HepG2 (cell line): ENCODE results near the gene SEMA4A. TPM values are rescaled to one million over a fixed set of nuclear protein-coding genes. Genes with fewer than 3 reads are reported as not detected.
A peak's percentile ranks its signal among the peaks of the same experiment; 100 is the strongest.

Experiments used
- ATAC-seq: fragments of 200-7000 bp; cut with Tn5 transposase; 3 replicates; pipeline ENCODE4 v1.9.1; 2020; ENCODE audit warnings: mild to moderate bottlenecking, moderate library complexity
- BruUV-seq: library from RNA; stranded (reverse); fragments of 400-500 nt; replicated peaks from 2 replicates; lab custom pipeline; 2021; lab: Mats Ljungman, UMichigan
- CTCF ChIA-PET: fragments of 300-600 bp; formaldehyde crosslinking; extraction: SDS; loops from one replicate; lab custom pipeline; 2021; ENCODE audit warnings: low total read pairs, inconsistent platforms, low intra/inter-chr PET ratio; lab: Yijun Ruan, JAX
- POLR2A ChIA-PET: fragments of 350-600 bp; sonication (Branson Sonifier 250); formaldehyde crosslinking; loops from one replicate; lab custom pipeline; 2020; ENCODE audit warnings: antibody characterized with exemption, inconsistent platforms; lab: Yijun Ruan, JAX
- DNase-seq: peaks from one replicate; pipeline ENCODE4 v3.0.0-alpha.2; 2015; ENCODE audit warnings: low spot score
- FAIRE-seq: peaks from 3 replicates; lab custom pipeline; 2011; peaks lifted over from hg19 to GRCh38; lab: Jason Lieb, UNC
- H2AFZ ChIP-seq: one replicate; pipeline ENCODE4 v1.6.1; 2011; ENCODE audit warnings: low read length, inconsistent platforms
- H3K27ac ChIP-seq: fragments of 300-600 bp; 3 replicates; pipeline ENCODE4 v1.8.0; 2011; ENCODE audit warnings: mixed run types, mild to moderate bottlenecking, mixed read lengths, low read length, inconsistent platforms; ENCODE audit not compliant: insufficient read depth; ENCODE audit errors: extremely low read length
- H3K27me3 ChIP-seq, 2 experiments: fragments of 200-600 bp in 1 of 2; 2 replicates in 1 of 2; 3 replicates in 1 of 2; pipeline versions ENCODE4 v1.6.0 to v1.8.0; 2011; ENCODE audit warnings: low read length in 2 of 2, mild to moderate bottlenecking in 2 of 2, moderate library complexity in 2 of 2, inconsistent platforms in 1 of 2; ENCODE audit not compliant: insufficient read depth in 2 of 2, control insufficient read depth in 1 of 2
- H3K36me3 ChIP-seq, 2 experiments: fragments of 200-600 bp in 1 of 2; replicated peaks in 1 of 2; 2 replicates in 1 of 2; 3 replicates in 1 of 2; pipeline versions ENCODE4 v1.5.1 to v1.8.0; 2011; ENCODE audit warnings: low read length in 2 of 2, inconsistent platforms in 1 of 2; ENCODE audit not compliant: insufficient read depth in 2 of 2, control insufficient read depth in 1 of 2
- H3K4me1 ChIP-seq: 2 replicates; pipeline ENCODE4 v1.5.1; 2012; ENCODE audit warnings: low read length, inconsistent platforms; ENCODE audit not compliant: insufficient read depth
- H3K4me2 ChIP-seq: 2 replicates; pipeline ENCODE4 v1.6.0; 2011; ENCODE audit warnings: low read depth, low read length, inconsistent platforms
- H3K4me3 ChIP-seq, 3 experiments: fragments of 200-600 bp in 1 of 3; sonication (generic), shearing (Covaris generic) in 1 of 3; replicated peaks in 1 of 3; 2 replicates each; pipeline ENCODE4 v1.5.1; 2011 to 2016; ENCODE audit warnings: low read length in 3 of 3, inconsistent platforms in 2 of 3, low read depth in 2 of 3, mild to moderate bottlenecking in 2 of 3, control low read depth in 1 of 3, mixed read lengths in 1 of 3; ENCODE audit not compliant: insufficient read depth in 1 of 3
- H3K79me2 ChIP-seq: one replicate; pipeline ENCODE4 v1.6.1; 2011; ENCODE audit warnings: low read length, inconsistent platforms; ENCODE audit not compliant: insufficient read depth
- H3K9ac ChIP-seq: 2 replicates; pipeline ENCODE4 v1.6.0; 2011; ENCODE audit warnings: mild to moderate bottlenecking, low read depth, low read length, inconsistent platforms; ENCODE audit not compliant: insufficient read depth
- H3K9me3 ChIP-seq: 2 replicates; pipeline ENCODE4 v1.5.1; 2012; ENCODE audit warnings: mild to moderate bottlenecking, low read length
- H4K20me1 ChIP-seq: 2 replicates; pipeline ENCODE4 v1.6.0; 2011; ENCODE audit warnings: inconsistent platforms, mild to moderate bottlenecking, low read length, moderate library complexity; ENCODE audit not compliant: insufficient read depth
- ARID5B ChIP-seq: IDR thresholded peaks from 2 replicates; pipeline ENCODE4 v1.4.0; 2020; ENCODE audit warnings: mild to moderate bottlenecking, missing genetic modification reagents
- BCL3 ChIP-seq: sonication (generic); formaldehyde crosslinking; IDR thresholded peaks from 2 replicates; pipeline ENCODE4 v1.5.1; 2020; ENCODE audit warnings: mild to moderate bottlenecking, missing genetic modification reagents, moderate library complexity
- HES4 ChIP-seq: sonication (generic); formaldehyde crosslinking; IDR thresholded peaks from 2 replicates; pipeline ENCODE4 v1.9.0; 2021; ENCODE audit warnings: mild to moderate bottlenecking, missing genetic modification reagents, borderline replicate concordance
- NFKB2 ChIP-seq: sonication (generic); formaldehyde crosslinking; IDR thresholded peaks from 2 replicates; pipeline ENCODE4 v1.4.0; 2020; ENCODE audit warnings: missing genetic modification reagents, borderline replicate concordance
- WGBS: methylation state at CpG from one replicate; pipeline ENCODE4 v1.1.6; 2017; ENCODE audit warnings: low lambda C conversion rate; 5-methylcytosine and 5-hydroxymethylcytosine counted together
- in situ Hi-C: cut with HindIII; loops from 2 replicates; pipeline ENCODE4 v1.10.0; 2017; ENCODE audit warnings: low pct_unique_long_range_greater_than_20kb; ENCODE audit not compliant: extremely low pct_ligation_motif_present
- intact Hi-C: fragments of 100-400 bp; cut with micrococcal nuclease; formaldehyde crosslinking; loops from one replicate; pipeline ENCODE4 v1.10.0; 2022; ENCODE audit not compliant: unreplicated experiment
- polyA plus RNA-seq, 8 experiments: library from polyadenylated mRNA; depleted of rRNA in 3 of 8; stranded (reverse) in 7 of 8; unstranded in 1 of 8; fragments of >200 nt; fragmentation: Illumina TruSeq in 4 of 8; extraction: Trizol in 4 of 8; gene quantifications; 2 replicates each; pipeline versions ENCODE4 v1.2.1 to v1.2.3, GENCODE V29; 2011 to 2016; ENCODE audit warnings: low read depth in 4 of 8, missing spikeins in 1 of 8, mixed read lengths in 1 of 8; ENCODE audit not compliant: insufficient read depth in 1 of 8
- total RNA-seq, 5 experiments: library from RNA; depleted of rRNA; stranded (reverse); fragments of >200 nt; fragmentation: Illumina TruSeq; extraction: Trizol; gene quantifications; 2 replicates each; pipeline ENCODE4 v1.2.3, GENCODE V29; 2016; ENCODE audit warnings: low read depth in 1 of 5

The SEMA4A gene
- total and polyA plus RNA-seq, 2 of the 13 experiments (the other 11 are each of a cell fraction or from before 2014, with no cell fraction given): 0.09 to 0.20 TPM

- no peak overlapping the region for H2AFZ ChIP-seq
- H3K9me3 ChIP-seq: no peaks in the 10 kb centered on the region
- BruUV-seq: no TSS peak
- in situ Hi-C loops: no loop called here
- no peaks in the 10 kb centered on the region for H3K79me2 ChIP-seq
- 0 out of 6 replicates have a peak overlapping the region, but pooled peaks of 1 of the 3 experiments have one; percentile 41 for H3K4me3 ChIP-seq
- no peak overlapping the region for H3K9ac ChIP-seq
- WGBS: 73% methylated on average over 15 of the region's 20 CpGs
- H3K4me2 ChIP-seq: peak overlapping the region; percentile 70
- no peak overlapping the region for H3K27ac ChIP-seq
- POLR2A ChIA-PET: interaction anchor here (0.6 to 2.1 kb wide), 5 partner anchors 36 to 215 kb away, joined by 3 to 12 read pairs (median 3); partner anchors contain the start of genes KHDC4, LMNA and PMF1
- no peak for TF ChIP-seq NFKB2 (CRISPR knock-in tag)
- no peak for TF ChIP-seq ARID5B (CRISPR knock-in tag)
- TF ChIP-seq BCL3: 0 out of 2 replicates have a peak, but pooled peaks have one; percentile 1
- TF ChIP-seq HES4: no peak
- no peak for DNase-seq
- ATAC-seq: no peak
- H3K4me1 ChIP-seq: peaks cover 70% of the 10 kb centered on the region
- H3K27me3 ChIP-seq: peaks cover 0 to 12% of the 10 kb centered on the region in 2 experiments; a peak in 3 of 5 replicates
- no peak for FAIRE-seq
- no peaks in the 10 kb centered on the region for H3K36me3 ChIP-seq
- CTCF ChIA-PET: no interaction called here
- intact Hi-C loops: loop anchor here (5.0 kb wide), 1 partner anchor 33 kb away; no protein-coding TSS in a partner anchor
- H4K20me1 ChIP-seq: no peaks in the 10 kb centered on the region
Observed at GRCh38 chr1:156149374-156150332, 3.7 kb upstream of the SEMA4A start.
